ENCODE measurements around the gene CCNI. TPM values are rescaled to one million over a fixed set of nuclear protein-coding genes. Genes with fewer than 3 reads are reported as not detected.
"Not testable (repeated sequence)": the region's sequence is repeated elsewhere in the genome, so short reads cannot be mapped to it uniquely, and the experiment has no call there.

CCNI gene
- total RNA-seq, 1 donor from 2014 or later: 221 TPM

GRCh38 chr4:77040854-77041725 is 34.7 kb downstream of the CCNI start:
- no peak for DNase-seq (ENCODE audit: low spot score)

- no peak for DNase-seq (ENCODE audit: low spot score)
These were observed 35.5 kb downstream of the CCNI start for GRCh38 chr4:77040270-77040669.

- no peak for DNase-seq (ENCODE audit: low spot score)
These were observed 36.0 kb downstream of the CCNI start for GRCh38 chr4:77039796-77040195.

- DNase-seq (ENCODE audit: low spot score): no peak
These were observed 38.1 kb downstream of the CCNI start for GRCh38 chr4:77037736-77038135.

- not testable (repeated sequence) for DNase-seq (ENCODE audit: low spot score)
These were observed 38.6 kb downstream of the CCNI start for GRCh38 chr4:77037168-77037567.

- DNase-seq (ENCODE audit: low spot score): no peak
These were observed 39.6 kb downstream of the CCNI start for GRCh38 chr4:77036206-77036605.

- DNase-seq (ENCODE audit: low spot score): no peak
These were observed 40.6 kb downstream of the CCNI start for GRCh38 chr4:77035153-77035552.

- DNase-seq (ENCODE audit: low spot score): no peak
These were observed 44.2 kb downstream of the CCNI start for GRCh38 chr4:77031544-77031943.

- DNase-seq (ENCODE audit: low spot score): not testable (repeated sequence)
These were observed 46.0 kb downstream of the CCNI start for GRCh38 chr4:77029757-77030156.

GRCh38 chr4:77028246-77028645 is 47.5 kb downstream of the CCNI start:
- no peak for DNase-seq (ENCODE audit: low spot score)

- no peak for DNase-seq (ENCODE audit: low spot score)
These were observed 49.5 kb downstream of the CCNI start for GRCh38 chr4:77026322-77026704.

GRCh38 chr4:77025643-77026321 is 50.0 kb downstream of the CCNI start:
- DNase-seq (ENCODE audit: low spot score): no peak

- no peak for DNase-seq (ENCODE audit: low spot score)
These were observed 51.9 kb downstream of the CCNI start for GRCh38 chr4:77023920-77024319.

GRCh38 chr4:77022560-77023179 is 53.1 kb downstream of the CCNI start:
- no peak for DNase-seq (ENCODE audit: low spot score)

GRCh38 chr4:77021614-77022089 is 54.1 kb downstream of the CCNI start:
- no peak for DNase-seq (ENCODE audit: low spot score)

- no peak for DNase-seq (ENCODE audit: low spot score)
These were observed 55.8 kb downstream of the CCNI start for GRCh38 chr4:77020017-77020416.

GRCh38 chr4:77015390-77015789 is 60.4 kb downstream of the CCNI start:
- DNase-seq (ENCODE audit: low spot score): no peak

- DNase-seq (ENCODE audit: low spot score): no peak
These were observed 61.5 kb downstream of the CCNI start for GRCh38 chr4:77014256-77014655.

- no peak for DNase-seq (ENCODE audit: low spot score)
These were observed 63.1 kb downstream of the CCNI start for GRCh38 chr4:77012726-77013125.

- no peak for DNase-seq (ENCODE audit: low spot score)
These were observed 64.9 kb downstream of the CCNI start for GRCh38 chr4:77010841-77011354.

- no peak for DNase-seq (ENCODE audit: low spot score)
These were observed 66.2 kb downstream of the CCNI start for GRCh38 chr4:77009511-77010115.
